ENCODE data around the gene UMODL1.

The UMODL1 gene

GRCh38 chr21:42088148-42088547, 17.0 kb downstream of the UMODL1 start:
- TF ChIP-seq POLR2AphosphoS5 (IDR thresholded peaks at IDR 0.05; ENCODE audit: low read depth, low read length), result no peak
- no peak for TF ChIP-seq POLR2A (IDR thresholded peaks at IDR 0.05; ENCODE audit: low read depth, low read length)
- no peak for TF ChIP-seq TAF1 (IDR thresholded peaks at IDR 0.05; ENCODE audit: borderline replicate concordance, low read depth, low read length)
- FAIRE-seq (no peak), DNase-seq (ENCODE audit: insufficient read length) (no peak)

- DNase-seq (ENCODE audit: insufficient read length) (no peak), FAIRE-seq (no peak)
- TF ChIP-seq TAF1 (IDR thresholded peaks at IDR 0.05; ENCODE audit: borderline replicate concordance, low read depth, low read length), result no peak
- no peak for TF ChIP-seq POLR2AphosphoS5 (IDR thresholded peaks at IDR 0.05; ENCODE audit: low read depth, low read length)
- TF ChIP-seq POLR2A (IDR thresholded peaks at IDR 0.05; ENCODE audit: low read depth, low read length), result no peak
Observed at GRCh38 chr21:42088658-42089057, 17.5 kb downstream of the UMODL1 start.

GRCh38 chr21:42089093-42089631, 18.0 kb downstream of the UMODL1 start:
- TF ChIP-seq TAF1 (IDR thresholded peaks at IDR 0.05; ENCODE audit: borderline replicate concordance, low read depth, low read length) (no peak), POLR2AphosphoS5 (IDR thresholded peaks at IDR 0.05; ENCODE audit: low read depth, low read length) (no peak)
- FAIRE-seq (no peak), DNase-seq (ENCODE audit: insufficient read length) (no peak)

- DNase-seq (ENCODE audit: insufficient read length) (no peak), FAIRE-seq (no peak)
- TF ChIP-seq POLR2AphosphoS5 (IDR thresholded peaks at IDR 0.05; ENCODE audit: low read depth, low read length) (no peak), TAF1 (IDR thresholded peaks at IDR 0.05; ENCODE audit: borderline replicate concordance, low read depth, low read length) (no peak), POLR2A (IDR thresholded peaks at IDR 0.05; ENCODE audit: low read depth, low read length) (no peak)
Observed at GRCh38 chr21:42089665-42090310, 18.7 kb downstream of the UMODL1 start.

GRCh38 chr21:42091899-42092508, 20.9 kb downstream of the UMODL1 start:
- no peak for DNase-seq (ENCODE audit: insufficient read length)
- no peak for FAIRE-seq
- TF ChIP-seq TAF1 (IDR thresholded peaks at IDR 0.05; ENCODE audit: borderline replicate concordance, low read depth, low read length), result no peak
- TF ChIP-seq POLR2AphosphoS5 (IDR thresholded peaks at IDR 0.05; ENCODE audit: low read depth, low read length), result no peak
- TF ChIP-seq POLR2A (IDR thresholded peaks at IDR 0.05; ENCODE audit: low read depth, low read length), result no peak

GRCh38 chr21:42092771-42093170, 21.7 kb downstream of the UMODL1 start:
- DNase-seq (ENCODE audit: insufficient read length) (no peak), FAIRE-seq (no peak)
- no peak for TF ChIP-seq TAF1 (IDR thresholded peaks at IDR 0.05; ENCODE audit: borderline replicate concordance, low read depth, low read length)
- TF ChIP-seq POLR2AphosphoS5 (IDR thresholded peaks at IDR 0.05; ENCODE audit: low read depth, low read length), result no peak
- TF ChIP-seq POLR2A (IDR thresholded peaks at IDR 0.05; ENCODE audit: low read depth, low read length), result no peak

GRCh38 chr21:42093186-42093585, 22.1 kb downstream of the UMODL1 start:
- TF ChIP-seq POLR2AphosphoS5 (IDR thresholded peaks at IDR 0.05; ENCODE audit: low read depth, low read length) (no peak), TAF1 (IDR thresholded peaks at IDR 0.05; ENCODE audit: borderline replicate concordance, low read depth, low read length) (no peak), POLR2A (IDR thresholded peaks at IDR 0.05; ENCODE audit: low read depth, low read length) (no peak)
- DNase-seq (ENCODE audit: insufficient read length) (no peak), FAIRE-seq (no peak)

GRCh38 chr21:42093991-42094421, 22.9 kb downstream of the UMODL1 start:
- no peak for FAIRE-seq
- no peak for TF ChIP-seq POLR2A (IDR thresholded peaks at IDR 0.05; ENCODE audit: low read depth, low read length)
- no peak for TF ChIP-seq POLR2AphosphoS5 (IDR thresholded peaks at IDR 0.05; ENCODE audit: low read depth, low read length)
- no peak for TF ChIP-seq TAF1 (IDR thresholded peaks at IDR 0.05; ENCODE audit: borderline replicate concordance, low read depth, low read length)
- DNase-seq (ENCODE audit: insufficient read length), result no peak

- DNase-seq (ENCODE audit: insufficient read length) (no peak), FAIRE-seq (no peak)
- no peak for TF ChIP-seq POLR2A (IDR thresholded peaks at IDR 0.05; ENCODE audit: low read depth, low read length)
- TF ChIP-seq TAF1 (IDR thresholded peaks at IDR 0.05; ENCODE audit: borderline replicate concordance, low read depth, low read length), result no peak
- TF ChIP-seq POLR2AphosphoS5 (IDR thresholded peaks at IDR 0.05; ENCODE audit: low read depth, low read length), result no peak
Observed at GRCh38 chr21:42094811-42095210, 23.7 kb downstream of the UMODL1 start.

GRCh38 chr21:42095581-42095980, 24.5 kb downstream of the UMODL1 start:
- no peak for TF ChIP-seq POLR2A (IDR thresholded peaks at IDR 0.05; ENCODE audit: low read depth, low read length)
- no peak for DNase-seq (ENCODE audit: insufficient read length)
- no peak for FAIRE-seq

GRCh38 chr21:42096566-42096965, 25.4 kb downstream of the UMODL1 start:
- TF ChIP-seq TAF1 (IDR thresholded peaks at IDR 0.05; ENCODE audit: borderline replicate concordance, low read depth, low read length) (no peak), POLR2A (IDR thresholded peaks at IDR 0.05; ENCODE audit: low read depth, low read length) (no peak), POLR2AphosphoS5 (IDR thresholded peaks at IDR 0.05; ENCODE audit: low read depth, low read length) (no peak)
- FAIRE-seq (no peak), DNase-seq (ENCODE audit: insufficient read length) (no peak)

GRCh38 chr21:42097274-42097673, 26.2 kb downstream of the UMODL1 start:
- DNase-seq (ENCODE audit: insufficient read length) (no peak), FAIRE-seq (no peak)
- no peak for TF ChIP-seq TAF1 (IDR thresholded peaks at IDR 0.05; ENCODE audit: borderline replicate concordance, low read depth, low read length)

Data from GM12892 (cell line).